GM12878 (cell line): Measurements from ENCODE around the gene COG1. TPM values are rescaled to one million over a fixed set of nuclear protein-coding genes. Genes with fewer than 3 reads are reported as not detected.

Experiments
- ATAC-seq: fragments of 200-7000 bp; cut with Tn5 transposase; 3 replicates; pipeline ENCODE4 v1.9.1; 2020; ENCODE audit warnings: mild to moderate bottlenecking, moderate library complexity
- BruUV-seq: library from RNA; stranded (reverse); fragments of 400-500 nt; replicated peaks from 2 replicates; lab custom pipeline; 2021; lab: Mats Ljungman, UMichigan
- CTCF ChIA-PET: fragments of 300-600 bp; sonication (Branson Sonifier 250); formaldehyde crosslinking; extraction: SDS; loops from one replicate; lab custom pipeline; 2021; ENCODE audit warnings: inconsistent platforms; lab: Yijun Ruan, JAX
- POLR2A ChIA-PET: fragments of 350-600 bp; formaldehyde crosslinking; extraction: SDS; loops from one replicate; lab custom pipeline; 2021; ENCODE audit warnings: inconsistent platforms; lab: Charles Lee
- RAD21 ChIA-PET: fragments of 300-600 bp; sonication (Branson Sonifier 250); formaldehyde crosslinking; loops from one replicate; lab custom pipeline; 2023; ENCODE audit warnings: antibody characterized with exemption; ENCODE audit not compliant: unreplicated experiment; lab: Charles Lee
- SMC1A ChIA-PET: fragments of 300-600 bp; sonication (Branson Sonifier 250); formaldehyde crosslinking; loops from one replicate; lab custom pipeline; 2023; ENCODE audit not compliant: unreplicated experiment, uncharacterized antibody; lab: Charles Lee
- DNase-seq: peaks from one replicate; pipeline ENCODE4 v3.0.0-alpha.2; 2011; ENCODE audit warnings: low read depth, low spot score
- FAIRE-seq: peaks from 3 replicates; lab custom pipeline; 2011; peaks lifted over from hg19 to GRCh38; lab: Jason Lieb, UNC
- H2AFZ ChIP-seq: 2 replicates; pipeline ENCODE4 v1.6.0; 2011; ENCODE audit warnings: low read depth, low read length, control low read depth; ENCODE audit not compliant: control insufficient read depth
- H3K27ac ChIP-seq: 2 replicates; pipeline ENCODE4 v1.5.1; 2011; ENCODE audit warnings: control low read depth; ENCODE audit not compliant: control insufficient read depth, insufficient read depth
- H3K27me3 ChIP-seq, 2 experiments: replicated peaks in 1 of 2; 2 replicates each; pipeline versions ENCODE4 v1.6.0 to v1.6.1; 2011; ENCODE audit warnings: low read length in 1 of 2; ENCODE audit not compliant: control insufficient read depth in 2 of 2, insufficient read depth in 2 of 2
- H3K36me3 ChIP-seq, 2 experiments: 2 replicates each; pipeline ENCODE4 v1.5.1; 2011; ENCODE audit warnings: low read length in 1 of 2; ENCODE audit not compliant: control insufficient read depth in 2 of 2, insufficient read depth in 2 of 2
- H3K4me1 ChIP-seq: 2 replicates; pipeline ENCODE4 v1.6.1; 2011; ENCODE audit warnings: mild to moderate bottlenecking, low read length, moderate library complexity, mixed read lengths; ENCODE audit not compliant: control insufficient read depth, insufficient read depth
- H3K4me2 ChIP-seq: 2 replicates; pipeline ENCODE4 v1.6.0; 2011; ENCODE audit warnings: control low read depth; ENCODE audit not compliant: control insufficient read depth, insufficient read depth
- H3K4me3 ChIP-seq: fragments of 200-600 bp; sonication (generic); 2 replicates; pipeline ENCODE4 v1.5.1; 2016
- H3K79me2 ChIP-seq: 2 replicates; pipeline ENCODE4 v1.6.0; 2011; ENCODE audit warnings: low read length; ENCODE audit not compliant: control insufficient read depth, insufficient read depth
- H3K9ac ChIP-seq: 2 replicates; pipeline ENCODE4 v1.8.0; 2011; ENCODE audit warnings: low read length, control low read depth, mixed read lengths; ENCODE audit not compliant: control insufficient read depth, insufficient read depth
- H3K9me3 ChIP-seq: replicated peaks from 3 replicates; pipeline ENCODE4 v1.5.1; 2011; ENCODE audit warnings: mild to moderate bottlenecking, low read length; ENCODE audit not compliant: control insufficient read depth, insufficient read depth
- H4K20me1 ChIP-seq: 2 replicates; pipeline ENCODE4 v1.6.0; 2011; ENCODE audit not compliant: control insufficient read depth, insufficient read depth
- CHD1 ChIP-seq: IDR thresholded peaks from 2 replicates; pipeline ENCODE4 v1.6.1; 2012; ENCODE audit warnings: low read depth, low read length, improper control_type of control experiment
- HDAC6 ChIP-seq: fragments of 200-600 bp; sonication (generic); IDR thresholded peaks from one replicate; pipeline ENCODE4 v1.8.0; 2017; ENCODE audit warnings: antibody characterized with exemption; ENCODE audit not compliant: unreplicated experiment
- LARP7 ChIP-seq: fragments of 450-650 bp; IDR thresholded peaks from 2 replicates; pipeline ENCODE4 v1.6.1; 2017; ENCODE audit warnings: mild to moderate bottlenecking
- SMAD5 ChIP-seq: IDR thresholded peaks from 2 replicates; pipeline ENCODE4 v1.6.1; 2016; ENCODE audit warnings: antibody characterized with exemption, low read depth
- TCF12 ChIP-seq: IDR thresholded peaks from 2 replicates; pipeline ENCODE4 v1.6.1; 2011; ENCODE audit warnings: low read depth, mild to moderate bottlenecking, low read length
- WRNIP1 ChIP-seq: IDR thresholded peaks from 2 replicates; pipeline ENCODE4 v1.6.1; 2011; ENCODE audit warnings: low read depth, low read length, improper control_type of control experiment, borderline replicate concordance
- ZBTB40 ChIP-seq: fragments of 450-650 bp; IDR thresholded peaks from 2 replicates; pipeline ENCODE4 v1.6.1; 2016; ENCODE audit warnings: mild to moderate bottlenecking, moderate library complexity, borderline replicate concordance
- WGBS: methylation state at CpG from one replicate; pipeline ENCODE4 v1.1.6; 2016; ENCODE audit warnings: low lambda C conversion rate; ENCODE audit not compliant: insufficient replicate concordance, insufficient coverage; ENCODE audit errors: missing lambda C conversion rate; 5-methylcytosine and 5-hydroxymethylcytosine counted together
- in situ Hi-C: fragments of 300-500 bp; cut with MboI; formaldehyde crosslinking; loops from 9 replicates; pipeline ENCODE4 v1.14.3; 2018; ENCODE audit warnings: mixed read lengths
- intact Hi-C: fragments of 100-400 bp; cut with micrococcal nuclease; formaldehyde crosslinking; loops from one replicate; pipeline ENCODE4 v1.14.2; 2022; ENCODE audit not compliant: unreplicated experiment
- polyA plus RNA-seq, 11 experiments: library from polyadenylated mRNA; depleted of rRNA in 4 of 11; unstranded in 6 of 11; stranded (reverse) in 5 of 11; fragments of >200 nt; fragmentation: Nextera tagmentation in 4 of 11; fragmentation: Illumina TruSeq in 1 of 11; extraction: Ambion mirVana in 4 of 11; extraction: Trizol in 1 of 11; gene quantifications; 1 replicate in 1 of 11; 2 replicates in 10 of 11; pipeline versions ENCODE4 v1.2.1 to v1.2.3, GENCODE V29; 2011 to 2016; ENCODE audit warnings: inconsistent platforms in 2 of 11, missing spikeins in 2 of 11, low read depth in 1 of 11
- total RNA-seq, 4 experiments: library from RNA; depleted of rRNA in 3 of 4; stranded (reverse); fragments of >200 nt in 3 of 4; fragmentation: Illumina TruSeq in 1 of 4; extraction: Trizol in 1 of 4; gene quantifications; 2 replicates each; pipeline versions ENCODE4 v1.2.1 to v1.2.3, GENCODE V29; 2013 to 2021

The COG1 gene
- total and polyA plus RNA-seq, 10 of the 15 experiments (the other 5 are each of a cell fraction or from before 2014, with no cell fraction given), result 10.5 to 24.1 (median 18.1) TPM

GRCh38 chr17:73166731-73167581 lies 25.9 kb upstream of the COG1 start (continued):
- TF ChIP-seq ZBTB40, result no peak

- no peak for TF ChIP-seq WRNIP1
- no peak for TF ChIP-seq CHD1
- no peak for TF ChIP-seq TCF12
- TF ChIP-seq HDAC6, result no peak
- no peak for TF ChIP-seq SMAD5
- TF ChIP-seq LARP7, result no peak
- 83% methylated on average over 6 of the region's 6 CpGs for WGBS
- Histone ChIP-seq H4K20me1 (no peaks in the 10 kb centered on the region), H3K9me3 (no peaks in the 10 kb centered on the region), H3K4me1 (peaks cover 32% of the 10 kb centered on the region), H2AFZ (no peak overlapping the region), H3K4me2 (peak overlapping the region; percentile 18; the same call in 1 of the 2 replicates), H3K36me3 (no peaks in the 10 kb centered on the region; a peak in 1 of 4 replicates), H3K27ac (no peak overlapping the region), H3K9ac (no peak overlapping the region), H3K4me3 (no peak overlapping the region), H3K27me3 (0 out of 4 replicates have a peak, but pooled peaks cover 0 to 1% of the 10 kb centered on the region in 2 experiments), H3K79me2 (peaks cover 26% of the 10 kb centered on the region)
- ATAC-seq (no peak), FAIRE-seq (no peak), DNase-seq (no peak)
- BruUV-seq, result no TSS peak
- ChIA-PET SMC1A (interaction anchor here (1.1 to 5.6 kb wide), 6 partner anchors 12 to 444 kb away, joined by 3 to 35 read pairs (median 17); no protein-coding TSS in a partner anchor), CTCF (interaction anchor here (0.6 to 3.0 kb wide), 5 partner anchors 11 to 441 kb away, joined by 3 to 32 read pairs (median 5); no protein-coding TSS in a partner anchor), RAD21 (interaction anchor here (1.9 to 4.8 kb wide), 3 partner anchors 12 to 441 kb away, joined by 4 to 54 read pairs (median 6); no protein-coding TSS in a partner anchor), POLR2A (interaction anchor here (2.6 kb wide), 1 partner anchor 12 kb away, joined by 19 read pairs; no protein-coding TSS in a partner anchor)
- in situ Hi-C loops, result no loop called here
- intact Hi-C loops, result no loop called here
These were observed 24.2 kb upstream of the COG1 start for GRCh38 chr17:73168667-73169066.
